Measurements from ENCODE around the gene MXRA8.

The MXRA8 gene

GRCh38 chr1:1330366-1331067 lies 27.8 kb downstream of the MXRA8 start:
- no peak for TF ChIP-seq CTCF (IDR thresholded peaks at IDR 0.05)

- TF ChIP-seq CTCF (IDR thresholded peaks at IDR 0.05) = no peak
Measured at GRCh38 chr1:1329304-1330210, 28.8 kb downstream of the MXRA8 start.

- TF ChIP-seq CTCF (IDR thresholded peaks at IDR 0.05) = no peak
Measured at GRCh38 chr1:1328254-1328653, 30.1 kb downstream of the MXRA8 start.

- no peak for TF ChIP-seq CTCF (IDR thresholded peaks at IDR 0.05)
Measured at GRCh38 chr1:1327291-1327690, 31.1 kb downstream of the MXRA8 start.

GRCh38 chr1:1326075-1326605 lies 32.2 kb downstream of the MXRA8 start:
- TF ChIP-seq CTCF (IDR thresholded peaks at IDR 0.05) = no peak

GRCh38 chr1:1325288-1326074 lies 32.9 kb downstream of the MXRA8 start:
- no peak for TF ChIP-seq CTCF (IDR thresholded peaks at IDR 0.05)

Measured in LNCAP (cell line).